HepG2 (cell line): ENCODE measurements around the gene KIF6. TPM values are rescaled to one million over a fixed set of nuclear protein-coding genes. Genes with fewer than 3 reads are reported as not detected.

Source experiments
- ATAC-seq: fragments of 200-7000 bp; cut with Tn5 transposase; 3 replicates; pipeline ENCODE4 v1.9.1; 2020; ENCODE audit warnings: mild to moderate bottlenecking, moderate library complexity
- BruUV-seq: library from RNA; stranded (reverse); fragments of 400-500 nt; replicated peaks from 2 replicates; lab custom pipeline; 2021; lab: Mats Ljungman, UMichigan
- CTCF ChIA-PET: fragments of 300-600 bp; formaldehyde crosslinking; extraction: SDS; loops from one replicate; lab custom pipeline; 2021; ENCODE audit warnings: low total read pairs, inconsistent platforms, low intra/inter-chr PET ratio; lab: Yijun Ruan, JAX
- POLR2A ChIA-PET: fragments of 350-600 bp; sonication (Branson Sonifier 250); formaldehyde crosslinking; loops from one replicate; lab custom pipeline; 2020; ENCODE audit warnings: antibody characterized with exemption, inconsistent platforms; lab: Yijun Ruan, JAX
- DNase-seq: peaks from one replicate; pipeline ENCODE4 v3.0.0-alpha.2; 2015; ENCODE audit warnings: low spot score
- FAIRE-seq: peaks from 3 replicates; lab custom pipeline; 2011; peaks lifted over from hg19 to GRCh38; lab: Jason Lieb, UNC
- H2AFZ ChIP-seq: one replicate; pipeline ENCODE4 v1.6.1; 2011; ENCODE audit warnings: low read length, inconsistent platforms
- H3K27ac ChIP-seq: fragments of 300-600 bp; 3 replicates; pipeline ENCODE4 v1.8.0; 2011; ENCODE audit warnings: mixed run types, mild to moderate bottlenecking, mixed read lengths, low read length, inconsistent platforms; ENCODE audit not compliant: insufficient read depth; ENCODE audit errors: extremely low read length
- H3K27me3 ChIP-seq, 2 experiments: fragments of 200-600 bp in 1 of 2; 2 replicates in 1 of 2; 3 replicates in 1 of 2; pipeline versions ENCODE4 v1.6.0 to v1.8.0; 2011; ENCODE audit warnings: low read length in 2 of 2, mild to moderate bottlenecking in 2 of 2, moderate library complexity in 2 of 2, inconsistent platforms in 1 of 2; ENCODE audit not compliant: insufficient read depth in 2 of 2, control insufficient read depth in 1 of 2
- H3K36me3 ChIP-seq, 2 experiments: fragments of 200-600 bp in 1 of 2; replicated peaks in 1 of 2; 2 replicates in 1 of 2; 3 replicates in 1 of 2; pipeline versions ENCODE4 v1.5.1 to v1.8.0; 2011; ENCODE audit warnings: low read length in 2 of 2, inconsistent platforms in 1 of 2; ENCODE audit not compliant: insufficient read depth in 2 of 2, control insufficient read depth in 1 of 2
- H3K4me1 ChIP-seq: 2 replicates; pipeline ENCODE4 v1.5.1; 2012; ENCODE audit warnings: low read length, inconsistent platforms; ENCODE audit not compliant: insufficient read depth
- H3K4me2 ChIP-seq: 2 replicates; pipeline ENCODE4 v1.6.0; 2011; ENCODE audit warnings: low read depth, low read length, inconsistent platforms
- H3K4me3 ChIP-seq, 3 experiments: fragments of 200-600 bp in 1 of 3; sonication (generic), shearing (Covaris generic) in 1 of 3; replicated peaks in 1 of 3; 2 replicates each; pipeline ENCODE4 v1.5.1; 2011 to 2016; ENCODE audit warnings: low read length in 3 of 3, inconsistent platforms in 2 of 3, low read depth in 2 of 3, mild to moderate bottlenecking in 2 of 3, control low read depth in 1 of 3, mixed read lengths in 1 of 3; ENCODE audit not compliant: insufficient read depth in 1 of 3
- H3K79me2 ChIP-seq: one replicate; pipeline ENCODE4 v1.6.1; 2011; ENCODE audit warnings: low read length, inconsistent platforms; ENCODE audit not compliant: insufficient read depth
- H3K9ac ChIP-seq: 2 replicates; pipeline ENCODE4 v1.6.0; 2011; ENCODE audit warnings: mild to moderate bottlenecking, low read depth, low read length, inconsistent platforms; ENCODE audit not compliant: insufficient read depth
- H3K9me3 ChIP-seq: 2 replicates; pipeline ENCODE4 v1.5.1; 2012; ENCODE audit warnings: mild to moderate bottlenecking, low read length
- H4K20me1 ChIP-seq: 2 replicates; pipeline ENCODE4 v1.6.0; 2011; ENCODE audit warnings: inconsistent platforms, mild to moderate bottlenecking, low read length, moderate library complexity; ENCODE audit not compliant: insufficient read depth
- ISX ChIP-seq: sonication (generic); formaldehyde crosslinking; conservative IDR thresholded peaks from 2 replicates; pipeline ENCODE4 v1.5.0; 2020; ENCODE audit warnings: missing genetic modification reagents
- PRPF4 ChIP-seq: fragments of 200-400 bp; formaldehyde crosslinking; IDR thresholded peaks from 2 replicates; pipeline ENCODE4 v1.6.1; 2016; ENCODE audit warnings: low read length, low read depth; ENCODE audit not compliant: poor library complexity, severe bottlenecking
- TCF7 ChIP-seq: sonication (generic); IDR thresholded peaks from 2 replicates; pipeline ENCODE4 v1.6.1; 2016; ENCODE audit warnings: antibody characterized with exemption, low read depth
- ZBTB46 ChIP-seq: sonication (generic); formaldehyde crosslinking; IDR thresholded peaks from 2 replicates; pipeline ENCODE4 v1.4.0; 2020; ENCODE audit warnings: mild to moderate bottlenecking, missing genetic modification reagents, borderline replicate concordance
- ZC3H4 ChIP-seq: sonication (generic); formaldehyde crosslinking; IDR thresholded peaks from 2 replicates; pipeline ENCODE4 v1.4.0; 2020; ENCODE audit warnings: missing genetic modification reagents, borderline replicate concordance
- ZFY ChIP-seq: sonication (generic); formaldehyde crosslinking; IDR thresholded peaks from 2 replicates; pipeline ENCODE4 v1.4.0; 2020; ENCODE audit warnings: missing genetic modification reagents
- ZNF501 ChIP-seq: sonication (generic); formaldehyde crosslinking; IDR thresholded peaks from 2 replicates; pipeline ENCODE4 v1.5.1; 2020; ENCODE audit warnings: mild to moderate bottlenecking, moderate library complexity, missing genetic modification reagents
- ZNF784 ChIP-seq: sonication (generic); formaldehyde crosslinking; IDR thresholded peaks from 2 replicates; pipeline ENCODE4 v1.5.1; 2020; ENCODE audit warnings: missing genetic modification reagents, mild to moderate bottlenecking, borderline replicate concordance
- WGBS: methylation state at CpG from one replicate; pipeline ENCODE4 v1.1.6; 2017; ENCODE audit warnings: low lambda C conversion rate; 5-methylcytosine and 5-hydroxymethylcytosine counted together
- in situ Hi-C: cut with HindIII; loops from 2 replicates; pipeline ENCODE4 v1.10.0; 2017; ENCODE audit warnings: low pct_unique_long_range_greater_than_20kb; ENCODE audit not compliant: extremely low pct_ligation_motif_present
- intact Hi-C: fragments of 100-400 bp; cut with micrococcal nuclease; formaldehyde crosslinking; loops from one replicate; pipeline ENCODE4 v1.10.0; 2022; ENCODE audit not compliant: unreplicated experiment
- polyA plus RNA-seq, 8 experiments: library from polyadenylated mRNA; depleted of rRNA in 3 of 8; stranded (reverse) in 7 of 8; unstranded in 1 of 8; fragments of >200 nt; fragmentation: Illumina TruSeq in 4 of 8; extraction: Trizol in 4 of 8; gene quantifications; 2 replicates each; pipeline versions ENCODE4 v1.2.1 to v1.2.3, GENCODE V29; 2011 to 2016; ENCODE audit warnings: low read depth in 4 of 8, missing spikeins in 1 of 8, mixed read lengths in 1 of 8; ENCODE audit not compliant: insufficient read depth in 1 of 8
- total RNA-seq, 5 experiments: library from RNA; depleted of rRNA; stranded (reverse); fragments of >200 nt; fragmentation: Illumina TruSeq; extraction: Trizol; gene quantifications; 2 replicates each; pipeline ENCODE4 v1.2.3, GENCODE V29; 2016; ENCODE audit warnings: low read depth in 1 of 5

The KIF6 gene
- total and polyA plus RNA-seq, 2 of the 13 experiments (the other 11 are each of a cell fraction or from before 2014, with no cell fraction given): 0.04 to 0.27 TPM

DNA sequence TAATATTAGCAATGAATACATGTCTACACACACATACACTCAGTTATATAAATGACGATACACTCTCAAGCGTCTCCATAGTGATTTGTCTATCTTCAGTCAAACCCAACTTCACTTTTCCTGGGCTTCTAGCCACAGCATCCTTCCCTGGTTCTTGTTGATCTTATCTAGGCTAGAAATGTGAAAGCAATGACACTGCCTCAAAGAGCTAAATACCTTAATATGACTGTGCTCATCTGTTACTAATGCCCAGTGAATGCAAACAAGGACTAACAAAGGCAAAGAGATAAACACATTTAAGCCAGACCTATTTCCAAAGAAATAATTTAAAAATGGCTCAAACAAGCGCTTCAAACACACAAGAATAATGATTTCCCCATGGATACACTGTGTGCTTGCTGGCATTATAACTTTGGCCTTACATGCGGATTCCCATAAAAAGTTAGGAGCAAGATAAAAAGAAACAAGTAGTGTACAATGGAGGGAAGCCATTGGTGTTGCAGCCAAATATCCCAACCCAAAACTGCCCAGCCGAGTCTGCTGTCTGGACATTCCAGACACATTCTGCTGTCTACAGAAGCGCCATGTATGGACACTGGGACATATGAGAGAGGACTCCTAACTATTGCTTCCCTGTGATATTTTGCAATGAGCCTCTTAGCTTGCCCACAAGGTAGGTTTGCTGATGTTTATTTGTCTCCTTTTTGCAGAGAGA lies 47.5 kb upstream of the KIF6 start:
- Histone ChIP-seq H4K20me1 (no peaks in the 10 kb centered on the region), H3K27ac (no peak overlapping the region), H3K36me3 (no peaks in the 10 kb centered on the region), H3K9me3 (no peaks in the 10 kb centered on the region), H3K4me2 (no peak overlapping the region), H3K27me3 (no peaks in the 10 kb centered on the region), H3K4me1 (no peaks in the 10 kb centered on the region), H3K9ac (no peak overlapping the region), H3K79me2 (no peaks in the 10 kb centered on the region), H2AFZ (no peak overlapping the region), H3K4me3 (no peak overlapping the region)
- no peak for ATAC-seq
- 30% methylated on average over 6 of the region's 6 CpGs for WGBS
- FAIRE-seq: no peak
- POLR2A ChIA-PET: no interaction called here
- in situ Hi-C loops: no loop called here
- BruUV-seq: no TSS peak
- DNase-seq: no peak
- CTCF ChIA-PET: no interaction called here
- intact Hi-C loops: no loop called here
- TF ChIP-seq ZNF501 (CRISPR knock-in tag): no peak
- TF ChIP-seq PRPF4: no peak
- no peak for TF ChIP-seq ZFY (CRISPR knock-in tag)
- TF ChIP-seq ZBTB46 (CRISPR knock-in tag): no peak
- no peak for TF ChIP-seq ZC3H4 (CRISPR knock-in tag)
- TF ChIP-seq TCF7: no peak
- TF ChIP-seq ISX (CRISPR knock-in tag): no peak
- TF ChIP-seq ZNF784 (CRISPR knock-in tag): no peak
